DMS153 treated with DMSO at 0.1 percent for 48 hours (cell line): ENCODE data around the gene GRID1.

Experiments used
- DNase-seq: peaks from one replicate; lab custom pipeline; 2025; ENCODE audit not compliant: unreplicated experiment; lab: John Stamatoyannopoulos, UW

Gene GRID1

GRCh38 chr10:85594239-85594638 is 772.4 kb downstream of the GRID1 start:
- DNase-seq, result no peak

DNA sequence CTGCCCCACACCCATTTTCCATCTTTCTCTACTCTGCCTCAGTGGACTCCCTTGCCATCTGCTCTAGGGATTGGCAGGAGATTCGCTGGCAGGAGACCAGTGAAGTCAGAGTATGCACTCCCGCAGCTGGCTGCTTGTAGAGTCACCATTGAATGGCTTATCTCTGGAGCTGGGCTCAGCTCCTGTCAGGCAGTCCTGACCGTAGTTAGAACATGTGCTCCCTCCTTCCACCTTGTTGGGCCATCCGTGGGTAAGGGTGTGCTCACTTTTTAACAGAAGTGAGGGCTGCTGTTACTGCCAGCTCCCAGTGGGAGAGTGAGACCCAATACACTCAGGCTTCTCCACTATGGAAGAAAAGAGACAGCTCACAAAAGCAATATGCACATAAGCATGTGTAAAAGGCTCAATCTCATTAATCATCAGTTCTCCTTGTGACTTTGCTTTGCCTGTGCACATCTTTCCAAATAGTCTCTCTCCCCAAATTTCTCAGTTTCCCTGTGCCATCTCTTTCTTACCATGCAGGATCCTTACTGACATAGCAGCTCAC is 773.3 kb downstream of the GRID1 start:
- DNase-seq, result no peak

GRCh38 chr10:85581371-85581770 is 785.2 kb downstream of the GRID1 start:
- DNase-seq, result no peak

DNA sequence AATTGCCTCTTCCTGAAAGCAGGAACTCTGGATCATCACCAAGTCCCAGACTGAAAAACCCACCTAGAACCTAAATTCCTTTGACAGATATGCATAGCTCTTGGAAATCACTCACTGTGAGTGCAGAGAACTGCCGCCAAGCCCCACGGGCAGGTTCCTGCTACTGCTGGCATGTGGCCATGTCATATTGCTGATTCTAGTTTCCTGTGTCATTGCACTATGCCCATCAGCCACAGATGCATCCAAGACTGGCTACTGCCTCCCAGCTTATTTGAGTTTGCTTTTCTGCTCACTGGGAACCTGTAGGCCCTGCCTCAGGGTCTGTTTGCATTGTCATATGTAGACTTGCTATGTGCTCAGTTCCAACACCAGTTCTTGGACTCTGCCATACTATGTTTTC is 786.0 kb downstream of the GRID1 start:
- no peak for DNase-seq

GRCh38 chr10:85578860-85579259 is 787.7 kb downstream of the GRID1 start:
- no peak for DNase-seq

DNA sequence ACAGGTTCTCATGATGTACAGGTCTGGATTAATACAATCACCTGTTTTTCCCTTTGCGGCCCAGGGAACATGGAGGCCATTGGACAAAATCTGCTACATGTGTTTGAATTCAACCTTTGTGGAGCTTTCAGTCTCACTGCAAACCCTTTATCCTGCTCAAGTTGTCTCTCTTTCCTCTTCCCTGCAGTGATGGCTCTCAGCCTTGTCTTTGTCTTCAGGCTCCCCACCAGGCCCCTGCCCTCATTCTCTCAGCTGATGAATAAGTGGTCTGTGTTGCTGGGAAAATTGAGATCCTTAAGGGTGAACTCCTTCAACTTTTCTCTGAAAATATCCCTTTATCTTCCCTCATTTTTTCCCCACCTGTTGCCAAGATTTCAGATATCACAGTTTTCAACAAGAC is 791.2 kb downstream of the GRID1 start:
- DNase-seq, result no peak

- DNase-seq, result no peak
Observed at GRCh38 chr10:85570871-85571270, 795.7 kb downstream of the GRID1 start.

GRCh38 chr10:85565381-85565780 is 801.2 kb downstream of the GRID1 start:
- DNase-seq, result no peak

- DNase-seq, result no peak
Observed at GRCh38 chr10:85558533-85558932, 808.1 kb downstream of the GRID1 start.

GRCh38 chr10:85557706-85558105 is 808.9 kb downstream of the GRID1 start:
- no peak for DNase-seq

DNA sequence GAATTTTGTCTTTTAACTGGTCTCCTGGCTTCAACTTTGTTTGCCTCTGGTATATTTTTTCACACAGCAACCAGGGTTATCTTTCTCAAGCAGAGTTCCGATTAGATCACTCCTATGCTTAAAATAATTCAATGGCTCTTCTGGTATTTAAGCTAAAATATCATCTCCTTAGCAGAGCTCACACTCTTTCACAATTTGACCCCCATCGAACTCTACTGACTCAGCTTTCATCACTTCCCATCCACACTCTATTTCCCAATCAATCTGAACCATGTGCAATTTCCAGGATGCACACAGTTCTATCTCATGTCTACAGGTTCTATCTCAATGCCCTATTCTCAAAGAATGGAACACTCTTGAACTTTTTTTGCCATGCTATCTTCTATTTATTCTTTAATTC is 809.5 kb downstream of the GRID1 start:
- no peak for DNase-seq
